Activated T-helper 2 cell treated with anti-CD3 and anti-CD28 coated beads, Interferon-gamma antibody, Interleukin-2, Interleukin-4, amounts not matched to agents 10 μg/mL and 5 μg/mL and 100 μg/mL, durations not matched to agents 14 hours and 24 hours and 36 hours (primary cell): ENCODE measurements around the gene KCNE4. TPM values are rescaled to one million over a fixed set of nuclear protein-coding genes. Genes with fewer than 3 reads are reported as not detected.

ENCODE experiments used
- DNase-seq: peaks from one replicate; pipeline ENCODE4 v3.0.0; 2021; ENCODE audit warnings: low spot score
- H3K27ac Mint-ChIP-seq: one replicate; pipeline ENCODE4 v1.8.0; 2021; ENCODE audit warnings: mixed read lengths
- H3K27me3 Mint-ChIP-seq: one replicate; pipeline ENCODE4 v1.8.0; 2021; ENCODE audit warnings: low read depth, mixed read lengths
- H3K36me3 Mint-ChIP-seq: one replicate; pipeline ENCODE4 v1.8.0; 2021; ENCODE audit warnings: low read depth, mixed read lengths
- H3K4me1 Mint-ChIP-seq: one replicate; pipeline ENCODE4 v1.8.0; 2021; ENCODE audit warnings: low read depth, mixed read lengths
- H3K4me3 Mint-ChIP-seq: one replicate; pipeline ENCODE4 v1.8.0; 2021; ENCODE audit warnings: low read depth, mild to moderate bottlenecking, moderate library complexity, mixed read lengths
- H3K9me3 Mint-ChIP-seq: one replicate; pipeline ENCODE4 v1.8.0; 2021; ENCODE audit warnings: mixed read lengths
- intact Hi-C: fragments of 100-400 bp; cut with micrococcal nuclease; formaldehyde crosslinking; loops from one replicate; pipeline ENCODE4 v1.15.1; 2023
- total RNA-seq: library from RNA; stranded (reverse); gene quantifications from 2 replicates; pipeline ENCODE4 v1.2.3, GENCODE V29; 2022

The KCNE4 gene
- total RNA-seq, 1 donor from 2014 or later, result not detected

DNA sequence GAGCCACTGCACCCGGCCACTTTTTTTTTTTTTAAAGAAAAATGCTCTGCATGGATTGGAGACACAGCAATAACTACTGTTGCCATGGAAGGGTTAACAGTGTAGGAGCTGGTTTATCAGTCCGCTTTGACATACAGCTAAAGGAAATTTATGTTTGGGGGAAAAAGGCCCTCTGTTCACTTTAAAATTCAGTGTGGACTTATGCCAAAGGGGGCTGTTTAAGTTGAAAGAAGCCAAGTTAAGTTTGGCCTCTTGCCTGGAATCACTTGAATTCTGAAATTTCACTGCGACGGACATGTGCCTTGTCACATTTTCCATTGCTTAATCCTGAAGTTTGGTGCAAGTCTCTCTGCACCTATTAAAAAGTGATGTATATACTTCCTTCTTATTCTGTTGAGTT lies 3.1 kb downstream of the KCNE4 start:
- no peaks in the 10 kb centered on the region for H3K36me3 Mint-ChIP-seq
- H3K4me1 Mint-ChIP-seq, result no peaks in the 10 kb centered on the region
- no peak for DNase-seq
- H3K27me3 Mint-ChIP-seq, result peaks cover under 1% of the 10 kb centered on the region
- H3K27ac Mint-ChIP-seq, result no peak overlapping the region
- no peaks in the 10 kb centered on the region for H3K9me3 Mint-ChIP-seq
- H3K4me3 Mint-ChIP-seq, result no peak overlapping the region
- intact Hi-C loops, result no loop called here

DNA sequence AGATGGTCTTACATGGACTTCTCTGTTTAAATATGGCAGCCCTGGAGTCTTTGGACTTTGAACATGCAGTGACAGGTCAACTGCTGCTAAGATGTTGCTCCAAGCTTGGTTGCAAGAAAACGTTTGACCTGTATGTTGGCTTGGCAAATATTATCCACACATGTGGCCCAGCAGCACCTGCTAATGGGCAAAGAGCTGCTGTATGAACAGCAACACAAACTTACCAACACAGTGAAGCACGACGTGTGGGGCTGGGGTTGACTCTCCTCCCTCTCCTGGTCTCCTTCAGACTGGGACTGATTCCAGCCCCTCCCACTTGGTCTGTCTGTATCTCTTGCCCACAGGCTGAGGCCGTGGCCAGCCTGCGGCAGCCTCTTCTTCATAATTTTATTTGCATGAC lies 3.8 kb downstream of the KCNE4 start:
- Mint-ChIP-seq H3K4me1 (no peaks in the 10 kb centered on the region), H3K4me3 (no peak overlapping the region), H3K36me3 (no peaks in the 10 kb centered on the region), H3K27ac (no peak overlapping the region), H3K9me3 (no peaks in the 10 kb centered on the region), H3K27me3 (peaks cover 2% of the 10 kb centered on the region)
- DNase-seq, result no peak
- intact Hi-C loops, result no loop called here

- peaks cover 2% of the 10 kb centered on the region for H3K27me3 Mint-ChIP-seq
- no peak for DNase-seq
- H3K4me1 Mint-ChIP-seq, result no peaks in the 10 kb centered on the region
- no peaks in the 10 kb centered on the region for H3K36me3 Mint-ChIP-seq
- H3K9me3 Mint-ChIP-seq, result no peaks in the 10 kb centered on the region
- no peak overlapping the region for H3K4me3 Mint-ChIP-seq
- intact Hi-C loops, result no loop called here
- no peak overlapping the region for H3K27ac Mint-ChIP-seq
Measured at GRCh38 chr2:223056701-223057418, 4.9 kb downstream of the KCNE4 start.

GRCh38 chr2:223057569-223057968 lies 5.6 kb downstream of the KCNE4 start:
- Mint-ChIP-seq H3K27me3 (peaks cover 2% of the 10 kb centered on the region), H3K4me3 (no peak overlapping the region), H3K9me3 (no peaks in the 10 kb centered on the region), H3K27ac (no peak overlapping the region), H3K36me3 (no peaks in the 10 kb centered on the region), H3K4me1 (no peaks in the 10 kb centered on the region)
- intact Hi-C loops, result no loop called here
- no peak for DNase-seq

DNA sequence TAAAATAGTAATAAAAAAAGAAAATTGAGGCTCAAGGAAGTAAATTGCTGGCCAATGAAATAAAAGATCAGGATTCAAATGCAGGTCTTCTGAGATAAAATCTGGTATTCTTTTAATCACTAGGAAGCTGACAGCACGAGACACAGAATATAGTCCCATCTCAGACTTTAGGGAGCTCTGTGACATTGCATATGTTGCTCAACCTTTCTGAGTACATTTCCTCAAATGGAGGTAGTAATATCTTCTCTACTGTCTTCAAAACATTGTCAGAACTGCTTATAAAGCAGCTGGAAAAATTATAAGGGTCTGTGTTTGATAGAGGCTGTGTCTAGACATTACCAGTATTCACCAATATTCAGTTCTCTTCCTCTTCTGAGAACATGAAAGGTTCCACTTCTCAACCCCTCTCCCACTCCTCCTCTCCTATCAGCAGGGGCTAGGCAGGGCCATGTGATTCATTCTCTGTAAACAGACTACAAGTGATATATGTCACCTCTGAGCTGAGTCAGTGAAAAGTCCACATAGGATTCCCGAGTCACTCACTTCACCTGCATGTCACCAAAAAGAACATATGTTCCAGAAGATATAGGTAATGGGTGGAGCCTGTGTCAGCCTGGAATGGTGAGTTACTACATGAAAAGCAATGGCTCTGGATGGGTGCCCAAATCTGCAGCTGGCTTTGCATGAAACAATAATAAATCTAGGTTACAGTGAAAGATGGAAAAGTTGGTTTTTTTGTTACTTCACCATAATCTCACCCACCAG lies 7.1 kb downstream of the KCNE4 start:
- DNase-seq, result no peak
- Mint-ChIP-seq H3K27ac (no peak overlapping the region), H3K4me1 (no peaks in the 10 kb centered on the region), H3K9me3 (no peaks in the 10 kb centered on the region), H3K27me3 (peaks cover 5% of the 10 kb centered on the region), H3K36me3 (no peaks in the 10 kb centered on the region), H3K4me3 (no peak overlapping the region)
- intact Hi-C loops, result no loop called here

GRCh38 chr2:223060201-223060825 lies 8.3 kb downstream of the KCNE4 start:
- H3K27ac Mint-ChIP-seq, result no peak overlapping the region
- no peaks in the 10 kb centered on the region for H3K9me3 Mint-ChIP-seq
- H3K4me3 Mint-ChIP-seq, result no peak overlapping the region
- intact Hi-C loops, result no loop called here
- H3K27me3 Mint-ChIP-seq, result peaks cover 5% of the 10 kb centered on the region
- H3K4me1 Mint-ChIP-seq, result no peaks in the 10 kb centered on the region
- no peak for DNase-seq
- H3K36me3 Mint-ChIP-seq, result no peaks in the 10 kb centered on the region

DNA sequence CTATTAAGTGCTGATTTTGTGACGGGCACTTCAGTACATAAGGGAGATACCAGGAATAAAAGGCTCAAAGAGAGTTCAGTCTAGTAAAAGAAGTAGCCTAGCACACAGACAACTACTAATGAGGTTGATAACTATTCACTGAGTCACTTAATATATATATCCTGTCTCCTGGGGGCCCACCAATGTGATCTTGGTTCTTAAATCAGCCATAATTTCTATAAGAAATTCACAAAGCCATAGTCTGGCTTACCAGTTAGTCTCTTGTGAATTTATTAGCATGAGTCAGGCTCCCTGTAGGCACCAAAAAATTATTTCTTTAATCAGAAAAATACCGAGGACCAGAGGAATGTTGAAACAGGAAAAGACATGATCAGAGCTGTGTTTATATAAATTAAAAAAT lies 10.4 kb downstream of the KCNE4 start:
- Mint-ChIP-seq H3K27ac (no peak overlapping the region), H3K27me3 (peaks cover 5% of the 10 kb centered on the region), H3K4me3 (no peak overlapping the region), H3K36me3 (no peaks in the 10 kb centered on the region), H3K9me3 (no peaks in the 10 kb centered on the region), H3K4me1 (no peaks in the 10 kb centered on the region)
- DNase-seq, result no peak
- intact Hi-C loops, result no loop called here

GRCh38 chr2:223065107-223065506 lies 13.1 kb downstream of the KCNE4 start:
- peaks cover 5% of the 10 kb centered on the region for H3K27me3 Mint-ChIP-seq

DNA sequence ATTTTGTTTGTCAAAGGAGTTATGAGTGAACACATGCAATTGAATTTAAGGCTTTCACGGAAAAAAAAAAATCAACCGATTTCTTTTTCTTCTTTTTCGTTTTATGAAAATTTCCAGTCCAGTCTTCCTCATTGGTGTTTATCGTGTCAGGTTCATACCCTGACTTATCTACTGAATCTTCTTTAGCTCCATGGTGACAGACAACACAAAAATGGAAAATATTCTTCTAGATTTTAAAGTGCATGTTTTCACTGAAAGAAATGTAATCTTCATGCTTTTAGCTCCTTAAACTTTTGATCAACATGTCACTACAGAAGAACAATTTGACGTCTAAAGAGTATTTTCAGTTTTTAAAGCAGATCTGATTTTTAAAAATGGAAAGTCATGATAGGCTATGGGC lies 14.7 kb downstream of the KCNE4 start:
- H3K4me3 Mint-ChIP-seq, result no peak overlapping the region
- no peaks in the 10 kb centered on the region for H3K4me1 Mint-ChIP-seq
- H3K36me3 Mint-ChIP-seq, result no peaks in the 10 kb centered on the region
- no peak for DNase-seq
- H3K9me3 Mint-ChIP-seq, result no peaks in the 10 kb centered on the region
- H3K27ac Mint-ChIP-seq, result no peak overlapping the region
- peaks cover 3% of the 10 kb centered on the region for H3K27me3 Mint-ChIP-seq
- intact Hi-C loops, result no loop called here

More at GRCh38 chr2:223065107-223065506, 13.1 kb downstream of the KCNE4 start:
- no peaks in the 10 kb centered on the region for H3K36me3 Mint-ChIP-seq
- H3K27ac Mint-ChIP-seq, result no peak overlapping the region
- H3K9me3 Mint-ChIP-seq, result no peaks in the 10 kb centered on the region
- intact Hi-C loops, result no loop called here
- no peaks in the 10 kb centered on the region for H3K4me1 Mint-ChIP-seq
- DNase-seq, result no peak
- H3K4me3 Mint-ChIP-seq, result no peak overlapping the region

DNA sequence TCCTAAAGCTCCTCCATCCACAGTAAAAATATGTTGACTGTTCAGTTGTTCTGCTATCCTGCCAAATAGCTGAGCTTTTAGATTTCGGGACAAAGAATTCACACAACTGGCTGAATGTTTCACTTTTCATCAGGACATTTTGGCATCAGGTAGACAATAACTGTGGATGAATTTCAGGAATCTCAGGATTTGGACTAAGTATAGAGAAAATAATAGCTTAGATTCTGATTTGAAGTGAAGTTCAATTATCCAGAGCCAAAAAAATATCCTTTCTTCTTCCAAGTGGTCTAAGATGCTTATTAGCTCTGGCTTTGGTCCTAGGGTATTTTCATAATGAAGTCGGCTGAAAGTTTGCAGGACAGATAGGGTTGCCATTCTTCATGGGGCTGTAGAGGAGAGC lies 16.1 kb downstream of the KCNE4 start:
- intact Hi-C loops, result no loop called here

GRCh38 chr2:223069465-223069864 lies 17.5 kb downstream of the KCNE4 start:
- Mint-ChIP-seq H3K27ac (no peak overlapping the region), H3K36me3 (no peaks in the 10 kb centered on the region)
- intact Hi-C loops, result no loop called here

More for the DNA sequence above, 16.1 kb downstream of the KCNE4 start:
- no peak for DNase-seq
- Mint-ChIP-seq H3K4me3 (no peak overlapping the region), H3K36me3 (no peaks in the 10 kb centered on the region), H3K27ac (no peak overlapping the region), H3K4me1 (no peaks in the 10 kb centered on the region), H3K9me3 (no peaks in the 10 kb centered on the region), H3K27me3 (peaks cover 3% of the 10 kb centered on the region)

GRCh38 chr2:223069988-223070387 lies 18.0 kb downstream of the KCNE4 start:
- DNase-seq, result no peak
- no peak overlapping the region for H3K4me3 Mint-ChIP-seq
- no peaks in the 10 kb centered on the region for H3K36me3 Mint-ChIP-seq
- peaks cover 3% of the 10 kb centered on the region for H3K27me3 Mint-ChIP-seq
- H3K4me1 Mint-ChIP-seq, result no peaks in the 10 kb centered on the region
- H3K27ac Mint-ChIP-seq, result no peak overlapping the region
- H3K9me3 Mint-ChIP-seq, result no peaks in the 10 kb centered on the region
- intact Hi-C loops, result no loop called here

More at GRCh38 chr2:223069465-223069864, 17.5 kb downstream of the KCNE4 start:
- DNase-seq, result no peak
- H3K4me1 Mint-ChIP-seq, result no peaks in the 10 kb centered on the region
- H3K4me3 Mint-ChIP-seq, result no peak overlapping the region
- H3K9me3 Mint-ChIP-seq, result no peaks in the 10 kb centered on the region
- H3K27me3 Mint-ChIP-seq, result peaks cover 3% of the 10 kb centered on the region

- intact Hi-C loops, result no loop called here
- Mint-ChIP-seq H3K27me3 (peaks cover 3% of the 10 kb centered on the region), H3K27ac (no peak overlapping the region), H3K4me1 (no peaks in the 10 kb centered on the region), H3K9me3 (no peaks in the 10 kb centered on the region), H3K4me3 (no peak overlapping the region), H3K36me3 (no peaks in the 10 kb centered on the region)
- DNase-seq, result no peak
Measured at GRCh38 chr2:223071139-223071538, 19.1 kb downstream of the KCNE4 start.
